ES-I3 (cell line): ENCODE results near the gene GRK1.

Experiments
- H3K36me3 ChIP-seq: 2 replicates; pipeline ENCODE4 v1.6.1; 2013; ENCODE audit warnings: mild to moderate bottlenecking, low read length, control low read depth, moderate library complexity; ENCODE audit not compliant: insufficient read depth
- H3K4me1 ChIP-seq: 2 replicates; pipeline ENCODE4 v1.6.1; 2013; ENCODE audit warnings: mild to moderate bottlenecking, control low read depth, low read length; ENCODE audit not compliant: insufficient read depth
- H3K9ac ChIP-seq: 2 replicates; pipeline ENCODE4 v1.6.1; 2013; ENCODE audit warnings: low read depth, mild to moderate bottlenecking, low read length, moderate library complexity
- H3K9me3 ChIP-seq: 2 replicates; pipeline ENCODE4 v1.6.1; 2013; ENCODE audit warnings: mild to moderate bottlenecking, low read length, moderate library complexity; ENCODE audit not compliant: control insufficient read depth, insufficient read depth

Gene GRK1

GRCh38 chr13:113763961-113764792 is 97.2 kb downstream of the GRK1 start:
- Histone ChIP-seq H3K9me3 (no peaks in the 10 kb centered on the region), H3K9ac (no peak overlapping the region), H3K36me3 (no peaks in the 10 kb centered on the region), H3K4me1 (0 out of 2 replicates have a peak, but pooled peaks cover 9% of the 10 kb centered on the region)

GRCh38 chr13:113764793-113765563 is 98.0 kb downstream of the GRK1 start:
- no peaks in the 10 kb centered on the region for H3K36me3 ChIP-seq
- 0 out of 2 replicates have a peak, but pooled peaks cover 9% of the 10 kb centered on the region for H3K4me1 ChIP-seq
- H3K9me3 ChIP-seq: no peaks in the 10 kb centered on the region
- H3K9ac ChIP-seq: no peak overlapping the region

GRCh38 chr13:113765564-113765910 is 98.5 kb downstream of the GRK1 start:
- no peak overlapping the region for H3K9ac ChIP-seq
- H3K36me3 ChIP-seq: no peaks in the 10 kb centered on the region
- H3K4me1 ChIP-seq: 0 out of 2 replicates have a peak, but pooled peaks cover 9% of the 10 kb centered on the region
- H3K9me3 ChIP-seq: no peaks in the 10 kb centered on the region

GRCh38 chr13:113766035-113766800 is 99.2 kb downstream of the GRK1 start:
- H3K9me3 ChIP-seq: no peaks in the 10 kb centered on the region
- H3K9ac ChIP-seq: no peak overlapping the region
- 0 out of 2 replicates have a peak, but pooled peaks cover 9% of the 10 kb centered on the region for H3K4me1 ChIP-seq
- H3K36me3 ChIP-seq: no peaks in the 10 kb centered on the region

- Histone ChIP-seq H3K9me3 (no peaks in the 10 kb centered on the region), H3K4me1 (0 out of 2 replicates have a peak, but pooled peaks cover 9% of the 10 kb centered on the region), H3K36me3 (no peaks in the 10 kb centered on the region), H3K9ac (no peak overlapping the region)
These were observed 100.3 kb downstream of the GRK1 start for GRCh38 chr13:113767366-113767765.

- no peak overlapping the region for H3K9ac ChIP-seq
- 0 out of 2 replicates have a peak, but pooled peaks cover 9% of the 10 kb centered on the region for H3K4me1 ChIP-seq
- no peaks in the 10 kb centered on the region for H3K9me3 ChIP-seq
- no peaks in the 10 kb centered on the region for H3K36me3 ChIP-seq
These were observed 101.2 kb downstream of the GRK1 start for GRCh38 chr13:113768018-113768905.

- H3K4me1 ChIP-seq: 0 out of 2 replicates have a peak, but pooled peaks cover 9% of the 10 kb centered on the region
- H3K9me3 ChIP-seq: no peaks in the 10 kb centered on the region
- no peaks in the 10 kb centered on the region for H3K36me3 ChIP-seq
- no peak overlapping the region for H3K9ac ChIP-seq
These were observed 102.1 kb downstream of the GRK1 start for GRCh38 chr13:113769106-113769505.

- H3K4me1 ChIP-seq: 0 out of 2 replicates have a peak, but pooled peaks cover 9% of the 10 kb centered on the region
- no peaks in the 10 kb centered on the region for H3K9me3 ChIP-seq
- no peaks in the 10 kb centered on the region for H3K36me3 ChIP-seq
- no peak overlapping the region for H3K9ac ChIP-seq
These were observed 102.9 kb downstream of the GRK1 start for GRCh38 chr13:113769881-113770280.

GRCh38 chr13:113770441-113770840 is 103.4 kb downstream of the GRK1 start:
- Histone ChIP-seq H3K36me3 (no peaks in the 10 kb centered on the region), H3K9me3 (no peaks in the 10 kb centered on the region), H3K9ac (no peak overlapping the region), H3K4me1 (0 out of 2 replicates have a peak, but pooled peaks cover 5% of the 10 kb centered on the region)

GRCh38 chr13:113770937-113771336 is 103.9 kb downstream of the GRK1 start:
- H3K9me3 ChIP-seq: no peaks in the 10 kb centered on the region
- H3K36me3 ChIP-seq: no peaks in the 10 kb centered on the region
- H3K9ac ChIP-seq: no peak overlapping the region
- H3K4me1 ChIP-seq: 0 out of 2 replicates have a peak, but pooled peaks cover under 1% of the 10 kb centered on the region

GRCh38 chr13:113771709-113772331 is 104.8 kb downstream of the GRK1 start:
- H3K4me1 ChIP-seq: no peaks in the 10 kb centered on the region
- H3K36me3 ChIP-seq: no peaks in the 10 kb centered on the region
- no peak overlapping the region for H3K9ac ChIP-seq
- H3K9me3 ChIP-seq: no peaks in the 10 kb centered on the region

GRCh38 chr13:113774177-113775107 is 107.4 kb downstream of the GRK1 start:
- H3K36me3 ChIP-seq: no peaks in the 10 kb centered on the region
- H3K4me1 ChIP-seq: no peaks in the 10 kb centered on the region
- no peak overlapping the region for H3K9ac ChIP-seq
- H3K9me3 ChIP-seq: no peaks in the 10 kb centered on the region
